ENCODE measurements around the gene SLC25A21.
"Not testable (repeated sequence)": the region's sequence is repeated elsewhere in the genome, so short reads cannot be mapped to it uniquely, and the experiment has no call there.

Gene SLC25A21

DNA sequence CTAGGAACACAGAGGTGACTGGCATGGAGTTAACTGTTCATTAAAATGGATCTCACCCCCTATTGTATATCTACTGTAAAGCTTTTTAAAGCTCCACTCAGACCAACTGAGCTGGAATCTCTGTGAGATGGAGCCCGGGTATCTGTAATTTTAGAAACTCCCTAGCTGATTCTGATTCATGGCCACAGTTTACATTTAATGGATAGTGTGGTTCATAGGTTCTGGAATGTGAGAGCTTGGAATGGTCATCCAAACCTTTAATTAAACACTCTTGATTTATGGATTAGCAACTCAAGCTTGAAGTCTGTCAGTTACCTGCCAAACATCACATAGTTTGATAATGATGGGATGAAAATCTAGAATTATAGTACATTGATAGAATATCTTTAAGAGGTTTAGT, 183.8 kb downstream of the SLC25A21 start:
- no peak overlapping the region for H3K4me3 Mint-ChIP-seq
- no peaks in the 10 kb centered on the region for H3K27me3 Mint-ChIP-seq
- no peak overlapping the region for H3K27ac Mint-ChIP-seq
- no peak for ATAC-seq
- DNase-seq: no peak
- no peaks in the 10 kb centered on the region for H3K4me1 Mint-ChIP-seq
- no peaks in the 10 kb centered on the region for H3K9me3 Mint-ChIP-seq

DNA sequence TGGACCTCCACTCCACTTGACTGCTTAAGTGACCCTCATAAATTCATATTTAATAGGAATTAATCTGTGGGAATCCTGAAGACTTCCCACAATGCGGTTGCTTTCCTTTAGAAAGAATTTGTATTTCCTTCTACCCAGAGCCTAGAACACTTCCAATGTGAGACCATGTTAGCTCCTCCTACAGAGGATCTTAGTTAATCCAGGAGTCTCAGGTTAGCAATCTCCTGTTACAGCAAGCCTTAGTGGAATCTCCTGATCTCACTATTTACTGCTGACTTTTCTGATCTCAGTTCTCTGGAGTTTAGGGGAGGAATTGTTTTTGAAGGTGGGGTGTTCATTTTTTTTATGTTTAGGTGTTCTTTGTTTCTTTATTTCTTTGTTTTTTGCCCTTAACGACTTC, 186.0 kb downstream of the SLC25A21 start:
- H3K27ac Mint-ChIP-seq: no peak overlapping the region
- DNase-seq: no peak
- no peaks in the 10 kb centered on the region for H3K4me1 Mint-ChIP-seq
- no peaks in the 10 kb centered on the region for H3K27me3 Mint-ChIP-seq
- H3K9me3 Mint-ChIP-seq: no peaks in the 10 kb centered on the region
- H3K4me3 Mint-ChIP-seq: no peak overlapping the region
- no peak for ATAC-seq

- no peak overlapping the region for H3K27ac Mint-ChIP-seq
- ATAC-seq (no peak), DNase-seq (no peak)
- H3K4me1 Mint-ChIP-seq: no peaks in the 10 kb centered on the region
- no peak overlapping the region for H3K4me3 Mint-ChIP-seq
- peaks cover 4 to 7% of the 10 kb centered on the region in 2 donors for H3K9me3 Mint-ChIP-seq
- H3K27me3 Mint-ChIP-seq: no peaks in the 10 kb centered on the region
Observed at GRCh38 chr14:36981832-36982529, 190.4 kb downstream of the SLC25A21 start.

- H3K4me1 Mint-ChIP-seq, H3K4me3 Mint-ChIP-seq, DNase-seq, H3K9me3 Mint-ChIP-seq, H3K27ac Mint-ChIP-seq, H3K27me3 Mint-ChIP-seq, ATAC-seq: not testable (repeated sequence)
Observed at GRCh38 chr14:36980413-36980812, 192.0 kb downstream of the SLC25A21 start.

DNA sequence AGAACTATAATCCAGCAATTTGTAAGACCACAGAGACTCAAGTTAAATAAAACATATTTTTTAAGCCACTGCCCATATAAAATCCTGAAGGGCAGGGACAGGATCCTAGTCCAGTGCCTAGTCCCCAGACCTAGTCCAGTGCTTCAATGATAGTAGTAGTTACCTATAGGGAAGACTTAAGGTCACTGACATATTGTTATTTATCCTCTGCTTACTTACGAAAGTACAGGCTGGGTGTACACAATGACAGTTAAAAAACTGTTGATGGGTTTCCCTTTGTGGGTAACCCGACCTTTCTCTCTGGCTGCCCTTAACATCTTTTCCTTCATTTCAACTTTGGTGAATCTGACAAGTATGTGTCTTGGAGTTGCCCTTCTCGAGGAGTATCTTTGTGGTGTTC, 192.5 kb downstream of the SLC25A21 start:
- DNase-seq (no peak), ATAC-seq (no peak)
- H3K27me3 Mint-ChIP-seq: no peaks in the 10 kb centered on the region
- no peak overlapping the region for H3K27ac Mint-ChIP-seq
- H3K4me1 Mint-ChIP-seq: no peaks in the 10 kb centered on the region
- no peak overlapping the region for H3K4me3 Mint-ChIP-seq
- H3K9me3 Mint-ChIP-seq: peaks cover 4 to 7% of the 10 kb centered on the region in 2 donors

DNA sequence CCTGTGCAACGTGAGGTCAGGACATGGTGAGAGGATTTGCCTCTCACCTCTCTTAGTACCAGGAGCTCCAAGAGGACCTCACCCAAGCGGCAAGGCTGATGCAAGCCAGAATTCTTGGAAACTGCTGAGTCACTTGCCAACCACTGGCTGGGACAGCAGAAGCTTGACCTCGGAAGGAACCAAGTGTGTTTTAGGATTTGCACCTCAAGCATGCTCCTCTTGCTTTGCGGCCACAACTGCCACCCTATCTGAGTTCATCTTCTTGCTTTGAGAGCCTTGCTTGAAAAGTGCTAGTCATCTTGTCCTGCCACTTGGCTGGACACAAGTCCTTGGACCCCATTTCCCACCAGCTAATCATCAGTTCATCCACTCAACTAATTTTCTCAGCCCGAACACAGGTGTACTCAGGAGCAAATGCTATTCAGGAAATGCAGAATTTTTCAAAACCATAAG, 195.8 kb downstream of the SLC25A21 start:
- no peak overlapping the region for H3K27ac Mint-ChIP-seq

DNA sequence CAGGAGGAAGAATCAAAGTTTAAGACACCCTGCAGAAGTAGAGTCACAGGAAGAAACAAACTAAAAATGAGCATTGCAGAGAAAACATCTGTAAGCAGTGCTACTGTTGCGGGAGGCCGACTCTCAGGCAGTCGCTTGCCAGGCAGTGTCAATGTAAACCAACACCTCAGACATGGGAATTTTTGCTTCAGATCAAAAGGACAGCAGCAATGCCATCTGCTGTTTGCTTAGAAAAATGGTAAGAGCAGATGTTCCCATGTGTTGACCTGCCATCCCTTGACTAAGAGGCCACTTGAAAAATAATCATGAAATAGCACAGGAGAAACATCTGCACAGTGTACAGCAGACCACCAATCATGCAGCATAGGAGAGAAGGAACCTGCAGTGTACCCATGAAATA, 196.6 kb downstream of the SLC25A21 start:
- Mint-ChIP-seq H3K9me3 (peaks cover 4 to 7% of the 10 kb centered on the region in 2 donors), H3K4me1 (no peaks in the 10 kb centered on the region), H3K4me3 (no peak overlapping the region), H3K27me3 (no peaks in the 10 kb centered on the region), H3K27ac (no peak overlapping the region)
- ATAC-seq: no peak
- DNase-seq: no peak

More for the DNA sequence above, 195.8 kb downstream of the SLC25A21 start:
- no peak for DNase-seq
- ATAC-seq: no peak
- H3K4me3 Mint-ChIP-seq: no peak overlapping the region
- peaks cover 4 to 7% of the 10 kb centered on the region in 2 donors for H3K9me3 Mint-ChIP-seq
- H3K27me3 Mint-ChIP-seq: no peaks in the 10 kb centered on the region
- no peaks in the 10 kb centered on the region for H3K4me1 Mint-ChIP-seq

DNA sequence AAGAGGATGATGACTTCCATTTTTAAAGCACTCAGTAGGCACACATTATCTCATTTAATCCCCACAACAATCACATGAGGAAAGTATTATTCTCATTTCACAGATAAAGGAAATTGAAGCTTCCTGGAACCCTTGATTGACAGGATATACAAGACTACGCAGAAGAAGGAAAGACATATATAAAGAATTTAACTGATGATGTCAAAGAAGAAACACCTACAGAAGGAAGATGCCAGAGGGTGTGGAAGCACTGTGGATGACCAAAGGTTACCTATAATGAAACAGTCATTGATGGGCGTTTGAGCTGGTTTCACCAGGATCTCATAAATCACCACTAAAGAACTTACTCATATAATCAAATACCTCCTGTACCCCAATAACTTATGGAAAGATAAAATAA, 197.4 kb downstream of the SLC25A21 start:
- DNase-seq (no peak), ATAC-seq (no peak)

GRCh38 chr14:36973806-36974442, 198.5 kb downstream of the SLC25A21 start:
- Mint-ChIP-seq H3K4me3 (no peak overlapping the region), H3K27ac (no peak overlapping the region), H3K4me1 (no peaks in the 10 kb centered on the region), H3K9me3 (no peaks in the 10 kb centered on the region), H3K27me3 (no peaks in the 10 kb centered on the region)
- DNase-seq: no peak
- ATAC-seq: no peak

More for the DNA sequence above, 197.4 kb downstream of the SLC25A21 start:
- Mint-ChIP-seq H3K9me3 (no peaks in the 10 kb centered on the region), H3K27ac (no peak overlapping the region), H3K4me3 (no peak overlapping the region), H3K27me3 (no peaks in the 10 kb centered on the region), H3K4me1 (no peaks in the 10 kb centered on the region)

DNA sequence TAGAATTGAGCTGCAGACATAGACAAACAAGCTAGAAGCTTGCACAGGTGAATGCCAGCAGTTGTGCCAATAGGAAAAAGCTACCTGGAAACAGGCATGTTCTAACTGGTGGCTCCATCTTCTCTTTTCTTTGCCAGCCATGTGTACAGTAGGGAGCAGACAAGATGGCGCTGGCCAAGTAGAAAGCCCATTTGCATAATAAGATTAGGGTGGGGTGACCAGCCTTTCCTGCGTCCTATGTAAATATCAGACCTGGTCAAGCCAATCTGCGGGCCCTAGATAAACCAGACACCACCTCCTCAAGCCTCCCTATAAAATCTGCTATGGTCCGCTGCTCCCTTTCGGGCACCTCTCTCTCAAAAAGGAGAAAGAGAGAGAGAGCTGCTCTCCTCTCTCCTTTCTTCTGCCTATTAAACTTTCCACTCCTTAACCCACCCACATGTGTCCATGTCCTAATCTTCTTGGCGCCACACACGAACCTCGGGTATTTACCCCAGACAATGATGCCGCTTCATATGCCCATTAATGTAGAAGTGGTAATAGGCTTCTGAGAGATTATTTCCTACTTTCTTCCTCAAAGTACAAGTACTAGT, 201.0 kb downstream of the SLC25A21 start:
- DNase-seq (no peak), ATAC-seq (no peak)
- no peak overlapping the region for H3K4me3 Mint-ChIP-seq
- H3K9me3 Mint-ChIP-seq: no peaks in the 10 kb centered on the region
- no peaks in the 10 kb centered on the region for H3K4me1 Mint-ChIP-seq
- H3K27ac Mint-ChIP-seq: no peak overlapping the region
- no peaks in the 10 kb centered on the region for H3K27me3 Mint-ChIP-seq

GRCh38 chr14:36967892-36968555, 204.4 kb downstream of the SLC25A21 start:
- ATAC-seq (no peak), DNase-seq (no peak)
- H3K27ac Mint-ChIP-seq: no peak overlapping the region
- H3K4me1 Mint-ChIP-seq: no peaks in the 10 kb centered on the region
- no peak overlapping the region for H3K4me3 Mint-ChIP-seq
- H3K27me3 Mint-ChIP-seq: no peaks in the 10 kb centered on the region
- no peaks in the 10 kb centered on the region for H3K9me3 Mint-ChIP-seq

DNA sequence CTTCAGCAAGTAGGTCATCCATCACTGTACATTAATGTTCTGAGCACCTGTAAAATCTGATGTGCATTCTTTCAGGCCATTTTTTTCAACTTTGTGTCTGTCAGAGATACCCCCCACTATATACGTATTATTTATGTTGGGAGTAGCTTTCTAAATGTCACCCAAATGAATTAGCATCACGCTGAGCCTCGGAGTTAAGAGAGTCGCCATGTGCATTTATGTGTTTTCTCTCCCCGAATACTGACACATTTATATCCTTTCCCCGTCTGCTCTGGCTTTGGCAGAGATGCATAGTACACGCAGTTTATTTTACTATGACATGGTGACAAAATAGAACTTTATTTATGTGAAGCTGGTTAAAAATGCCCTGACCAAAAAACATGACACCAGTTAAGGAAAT, 216.4 kb downstream of the SLC25A21 start:
- ATAC-seq: no peak
- DNase-seq: no peak
- H3K9me3 Mint-ChIP-seq: no peaks in the 10 kb centered on the region
- H3K27me3 Mint-ChIP-seq: no peaks in the 10 kb centered on the region
- H3K27ac Mint-ChIP-seq: no peak overlapping the region
- H3K4me1 Mint-ChIP-seq: no peaks in the 10 kb centered on the region
- no peak overlapping the region for H3K4me3 Mint-ChIP-seq

DNA sequence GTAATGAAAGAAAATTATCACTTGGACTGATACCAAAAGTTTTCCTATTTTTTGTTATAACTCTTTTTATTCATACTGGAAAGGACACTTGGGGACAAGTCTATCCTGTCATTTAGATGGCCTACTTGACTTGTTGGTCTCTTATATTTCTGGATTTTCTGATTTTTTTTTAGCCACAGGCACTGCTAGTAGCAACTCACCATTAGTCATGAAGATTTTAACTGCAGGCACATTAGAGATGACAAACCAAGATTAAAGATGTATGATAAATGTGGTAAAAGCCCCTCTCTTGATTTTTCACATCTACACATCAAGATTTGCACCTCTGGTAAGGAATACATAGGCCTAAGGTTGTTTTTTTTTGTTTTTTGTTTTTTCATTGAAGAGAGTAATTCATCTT, 217.0 kb downstream of the SLC25A21 start:
- DNase-seq (no peak), ATAC-seq (no peak)
- Mint-ChIP-seq H3K27me3 (no peaks in the 10 kb centered on the region), H3K4me1 (no peaks in the 10 kb centered on the region), H3K4me3 (no peak overlapping the region), H3K27ac (no peak overlapping the region), H3K9me3 (no peaks in the 10 kb centered on the region)

GRCh38 chr14:36952689-36953088, 219.7 kb downstream of the SLC25A21 start:
- no peak overlapping the region for H3K4me3 Mint-ChIP-seq
- H3K27me3 Mint-ChIP-seq: no peaks in the 10 kb centered on the region
- H3K9me3 Mint-ChIP-seq: no peaks in the 10 kb centered on the region
- DNase-seq (no peak), ATAC-seq (no peak)
- H3K4me1 Mint-ChIP-seq: no peaks in the 10 kb centered on the region
- H3K27ac Mint-ChIP-seq: no peak overlapping the region

DNA sequence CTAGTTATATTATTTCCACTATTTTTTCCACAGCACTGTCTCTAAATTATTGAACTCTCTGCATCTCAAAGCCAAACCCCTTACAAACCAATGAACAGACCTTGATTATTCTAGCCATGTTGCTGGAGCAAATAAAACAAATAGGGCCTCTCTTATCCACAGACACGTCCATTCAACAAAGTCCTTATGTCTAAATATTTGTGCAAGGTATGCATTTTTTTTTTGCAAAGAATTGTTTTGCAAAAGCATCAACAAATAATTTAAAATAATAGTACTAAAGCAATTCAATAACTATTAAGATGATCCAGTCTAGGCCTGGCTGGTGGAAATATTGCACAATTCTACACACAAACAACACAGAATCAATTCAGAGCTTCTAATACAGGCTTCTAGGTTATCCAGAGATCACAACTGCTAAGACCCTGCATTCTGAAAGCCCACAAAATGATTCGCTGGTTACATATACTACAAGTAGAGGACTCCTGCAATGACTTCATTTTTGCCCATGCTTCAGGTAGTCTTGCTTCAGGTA, 221.0 kb downstream of the SLC25A21 start:
- ATAC-seq (no peak), DNase-seq (no peak)
- Mint-ChIP-seq H3K4me1 (no peaks in the 10 kb centered on the region), H3K4me3 (no peak overlapping the region), H3K27me3 (no peaks in the 10 kb centered on the region), H3K9me3 (no peaks in the 10 kb centered on the region), H3K27ac (no peak overlapping the region)

GRCh38 chr14:36950812-36951211, 221.6 kb downstream of the SLC25A21 start:
- no peak for ATAC-seq

More at GRCh38 chr14:36950812-36951211, 221.6 kb downstream of the SLC25A21 start:
- H3K27me3 Mint-ChIP-seq: no peaks in the 10 kb centered on the region
- no peak overlapping the region for H3K4me3 Mint-ChIP-seq
- DNase-seq: no peak
- no peaks in the 10 kb centered on the region for H3K9me3 Mint-ChIP-seq
- no peaks in the 10 kb centered on the region for H3K4me1 Mint-ChIP-seq
- no peak overlapping the region for H3K27ac Mint-ChIP-seq

All from stimulated activated naive CD8-positive, alpha-beta T cell treated with anti-CD3 and anti-CD28 coated beads, Interleukin-15, amount 100 ng/mL, for 72 hours (primary cell).